ENCODE results near the gene GCN1.
"Not testable (repeated sequence)": the region's sequence is repeated elsewhere in the genome, so short reads cannot be mapped to it uniquely, and the experiment has no call there.

Gene GCN1

GRCh38 chr12:120218680-120219606 is 24.4 kb upstream of the GCN1 start:
- no peaks in the 10 kb centered on the region for H3K4me1 ChIP-seq (ENCODE audit: control insufficient read depth, insufficient read depth, low read length, poor library complexity, severe bottlenecking)
- H3K4me3 ChIP-seq (ENCODE audit: extremely low read depth, insufficient read depth, low read length, poor library complexity, severe bottlenecking), result no peak overlapping the region
- 94 to 98% methylated on average over 17 to 18 of the region's 19 CpGs for WGBS, 2 experiments (ENCODE audit: insufficient coverage in 2 of 2)
- peaks cover 95% of the 10 kb centered on the region for H3K36me3 ChIP-seq (ENCODE audit: control insufficient read depth, insufficient read depth, low read length)
- no peak overlapping the region for H3K27ac ChIP-seq (ENCODE audit: low read depth, low read length, severe bottlenecking)
- H3K9me3 ChIP-seq (ENCODE audit: control insufficient read depth, low read length), result no peaks in the 10 kb centered on the region

GRCh38 chr12:120216742-120217605 is 22.5 kb upstream of the GCN1 start:
- peaks cover 96% of the 10 kb centered on the region for H3K36me3 ChIP-seq (ENCODE audit: control insufficient read depth, insufficient read depth, low read length)
- WGBS, 2 experiments (ENCODE audit: insufficient coverage in 2 of 2), result 87 to 94% methylated on average over 21 to 29 of the region's 32 CpGs
- no peak overlapping the region for H3K4me3 ChIP-seq (ENCODE audit: extremely low read depth, insufficient read depth, low read length, poor library complexity, severe bottlenecking)
- no peaks in the 10 kb centered on the region for H3K4me1 ChIP-seq (ENCODE audit: control insufficient read depth, insufficient read depth, low read length, poor library complexity, severe bottlenecking)
- H3K9me3 ChIP-seq (ENCODE audit: control insufficient read depth, low read length), result no peaks in the 10 kb centered on the region
- peak overlapping the region; percentile 23 for H3K27ac ChIP-seq (ENCODE audit: low read depth, low read length, severe bottlenecking)

- H3K27ac ChIP-seq (ENCODE audit: low read depth, low read length, severe bottlenecking), result peak overlapping the region; percentile 23
- H3K36me3 ChIP-seq (ENCODE audit: control insufficient read depth, insufficient read depth, low read length), result peaks cover 96% of the 10 kb centered on the region
- no peaks in the 10 kb centered on the region for H3K4me1 ChIP-seq (ENCODE audit: control insufficient read depth, insufficient read depth, low read length, poor library complexity, severe bottlenecking)
Measured at GRCh38 chr12:120215766-120216735, 21.5 kb upstream of the GCN1 start.

GRCh38 chr12:120215357-120215735 is 20.8 kb upstream of the GCN1 start:
- Histone ChIP-seq H3K36me3 (ENCODE audit: control insufficient read depth, insufficient read depth, low read length) (peaks cover 96% of the 10 kb centered on the region), H3K9me3 (ENCODE audit: control insufficient read depth, low read length) (no peaks in the 10 kb centered on the region), H3K4me1 (ENCODE audit: control insufficient read depth, insufficient read depth, low read length, poor library complexity, severe bottlenecking) (no peaks in the 10 kb centered on the region), H3K27ac (ENCODE audit: low read depth, low read length, severe bottlenecking) (no peak overlapping the region), H3K4me3 (ENCODE audit: extremely low read depth, insufficient read depth, low read length, poor library complexity, severe bottlenecking) (no peak overlapping the region)
- WGBS, 2 experiments (ENCODE audit: insufficient coverage in 2 of 2), result 91 to 96% methylated on average over 6 to 7 of the region's 15 CpGs

More at GRCh38 chr12:120215766-120216735, 21.5 kb upstream of the GCN1 start:
- 91 to 94% methylated on average over 16 of the region's 23 CpGs for WGBS, 2 experiments (ENCODE audit: insufficient coverage in 2 of 2)
- H3K9me3 ChIP-seq (ENCODE audit: control insufficient read depth, low read length), result no peaks in the 10 kb centered on the region
- H3K4me3 ChIP-seq (ENCODE audit: extremely low read depth, insufficient read depth, low read length, poor library complexity, severe bottlenecking), result no peak overlapping the region

- H3K9me3 ChIP-seq (ENCODE audit: control insufficient read depth, low read length), result no peaks in the 10 kb centered on the region
- H3K4me1 ChIP-seq (ENCODE audit: control insufficient read depth, insufficient read depth, low read length, poor library complexity, severe bottlenecking), result no peaks in the 10 kb centered on the region
- 94% methylated on average over 30 of the region's 34 CpGs for WGBS, 2 experiments (ENCODE audit: insufficient coverage in 2 of 2)
- no peak overlapping the region for H3K4me3 ChIP-seq (ENCODE audit: extremely low read depth, insufficient read depth, low read length, poor library complexity, severe bottlenecking)
- H3K27ac ChIP-seq (ENCODE audit: low read depth, low read length, severe bottlenecking), result no peak overlapping the region
- peaks cover 96% of the 10 kb centered on the region for H3K36me3 ChIP-seq (ENCODE audit: control insufficient read depth, insufficient read depth, low read length)
Measured at GRCh38 chr12:120214626-120215356, 20.3 kb upstream of the GCN1 start.

GRCh38 chr12:120213758-120214157 is 19.2 kb upstream of the GCN1 start:
- Histone ChIP-seq H3K9me3 (ENCODE audit: control insufficient read depth, low read length) (no peaks in the 10 kb centered on the region), H3K4me3 (ENCODE audit: extremely low read depth, insufficient read depth, low read length, poor library complexity, severe bottlenecking) (no peak overlapping the region), H3K4me1 (ENCODE audit: control insufficient read depth, insufficient read depth, low read length, poor library complexity, severe bottlenecking) (no peaks in the 10 kb centered on the region), H3K36me3 (ENCODE audit: control insufficient read depth, insufficient read depth, low read length) (peaks cover 94% of the 10 kb centered on the region), H3K27ac (ENCODE audit: low read depth, low read length, severe bottlenecking) (no peak overlapping the region)
- WGBS, 2 experiments (ENCODE audit: insufficient coverage in 2 of 2), result 97% methylated on average over 13 to 14 of the region's 20 CpGs

GRCh38 chr12:120213182-120213581 is 18.7 kb upstream of the GCN1 start:
- H3K4me3 ChIP-seq (ENCODE audit: extremely low read depth, insufficient read depth, low read length, poor library complexity, severe bottlenecking); H3K4me1 ChIP-seq (ENCODE audit: control insufficient read depth, insufficient read depth, low read length, poor library complexity, severe bottlenecking); H3K27ac ChIP-seq (ENCODE audit: low read depth, low read length, severe bottlenecking); H3K9me3 ChIP-seq (ENCODE audit: control insufficient read depth, low read length): not testable (repeated sequence)
- 83 to 98% methylated on average over 2 to 5 of the region's 5 CpGs for WGBS, 2 experiments (ENCODE audit: insufficient coverage in 2 of 2)
- H3K36me3 ChIP-seq (ENCODE audit: control insufficient read depth, insufficient read depth, low read length), result peaks cover 88% of the 10 kb centered on the region

- H3K36me3 ChIP-seq (ENCODE audit: control insufficient read depth, insufficient read depth, low read length), result peaks cover 89% of the 10 kb centered on the region
- no peaks in the 10 kb centered on the region for H3K4me1 ChIP-seq (ENCODE audit: control insufficient read depth, insufficient read depth, low read length, poor library complexity, severe bottlenecking)
- 95 to 96% methylated on average over 19 to 20 of the region's 24 CpGs for WGBS, 2 experiments (ENCODE audit: insufficient coverage in 2 of 2)
- H3K27ac ChIP-seq (ENCODE audit: low read depth, low read length, severe bottlenecking), result no peak overlapping the region
- H3K4me3 ChIP-seq (ENCODE audit: extremely low read depth, insufficient read depth, low read length, poor library complexity, severe bottlenecking), result no peak overlapping the region
- H3K9me3 ChIP-seq (ENCODE audit: control insufficient read depth, low read length), result no peaks in the 10 kb centered on the region
Measured at GRCh38 chr12:120212301-120212700, 17.8 kb upstream of the GCN1 start.

- 97 to 98% methylated on average over 7 to 8 of the region's 9 CpGs for WGBS, 2 experiments (ENCODE audit: insufficient coverage in 2 of 2)
- Histone ChIP-seq H3K9me3 (ENCODE audit: control insufficient read depth, low read length) (no peaks in the 10 kb centered on the region), H3K27ac (ENCODE audit: low read depth, low read length, severe bottlenecking) (no peak overlapping the region), H3K36me3 (ENCODE audit: control insufficient read depth, insufficient read depth, low read length) (peaks cover 89% of the 10 kb centered on the region), H3K4me1 (ENCODE audit: control insufficient read depth, insufficient read depth, low read length, poor library complexity, severe bottlenecking) (no peaks in the 10 kb centered on the region), H3K4me3 (ENCODE audit: extremely low read depth, insufficient read depth, low read length, poor library complexity, severe bottlenecking) (no peak overlapping the region)
Measured at GRCh38 chr12:120211904-120212283, 17.4 kb upstream of the GCN1 start.

Data from mesodermal cell (in vitro differentiated cells).